Ectodermal cell (in vitro differentiated cells): ENCODE data around the gene OR1I1.

ENCODE experiments used
- H3K27ac ChIP-seq: 2 replicates; pipeline ENCODE4 v1.7.0; 2013; ENCODE audit warnings: mild to moderate bottlenecking, low read depth, low read length; ENCODE audit not compliant: insufficient read depth, poor library complexity, severe bottlenecking
- H3K27me3 ChIP-seq: 2 replicates; pipeline ENCODE4 v1.7.0; 2013; ENCODE audit warnings: mild to moderate bottlenecking, low read length; ENCODE audit not compliant: insufficient read depth, control insufficient read depth, poor library complexity, severe bottlenecking
- H3K36me3 ChIP-seq: one replicate; pipeline ENCODE4 v1.7.0; 2013; ENCODE audit warnings: low read length; ENCODE audit not compliant: control insufficient read depth, insufficient read depth
- H3K4me1 ChIP-seq: one replicate; pipeline ENCODE4 v1.7.0; 2013; ENCODE audit warnings: low read length; ENCODE audit not compliant: control insufficient read depth, insufficient read depth
- H3K4me3 ChIP-seq: 2 replicates; pipeline ENCODE4 v1.7.0; 2013; ENCODE audit warnings: low read depth, low read length, control low read depth; ENCODE audit not compliant: insufficient read depth
- H3K9me3 ChIP-seq: 2 replicates; pipeline ENCODE4 v1.7.0; 2013; ENCODE audit warnings: mild to moderate bottlenecking, low read length, moderate library complexity; ENCODE audit not compliant: control insufficient read depth
- WGBS, 2 experiments: methylation state at CpG; one replicate each; pipeline ENCODE4 v1.1.7; 2013; ENCODE audit warnings: missing lambda C conversion rate in 2 of 2; 5-methylcytosine and 5-hydroxymethylcytosine counted together

Gene OR1I1

DNA sequence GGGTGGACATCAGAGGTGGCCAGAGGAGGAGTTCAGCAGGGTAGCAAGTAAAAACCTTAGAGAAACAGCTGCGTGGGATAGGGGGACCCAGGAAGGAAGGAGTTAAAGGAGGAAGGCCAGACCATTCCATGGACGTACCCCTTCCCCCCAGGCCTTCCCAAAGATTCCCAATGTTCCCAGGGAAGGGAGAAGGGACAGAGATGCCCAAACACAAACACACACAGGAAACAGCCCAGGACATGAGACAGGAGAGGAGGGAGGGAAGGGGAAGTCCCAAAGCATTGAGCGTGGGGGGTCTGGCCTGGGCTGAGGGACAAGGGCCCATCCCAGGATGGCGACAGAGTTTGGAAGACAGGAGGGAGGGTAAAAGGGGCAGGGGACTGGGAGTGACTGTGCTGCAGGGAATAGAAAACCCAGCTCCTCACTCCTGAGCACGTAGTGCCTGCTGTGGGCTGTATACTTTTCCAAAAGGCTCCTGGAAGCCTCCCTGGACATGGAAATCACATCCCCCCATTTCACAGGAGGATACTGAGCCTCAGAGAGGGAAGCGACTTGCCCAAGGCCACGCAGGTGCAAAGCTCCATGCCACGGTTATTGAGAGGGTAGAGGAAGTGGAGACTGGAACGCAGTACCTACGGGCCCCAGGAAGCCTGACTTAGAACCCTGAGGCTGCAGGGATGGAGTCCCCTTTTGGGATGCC, 26.3 kb downstream of the OR1I1 start:
- WGBS, 2 experiments: 47 to 55% methylated on average over 9 to 10 of the region's 10 CpGs
- H3K9me3 ChIP-seq: no peaks in the 10 kb centered on the region
- H3K4me3 ChIP-seq: peak overlapping the region; percentile 89
- H3K27me3 ChIP-seq: no peaks in the 10 kb centered on the region
- no peaks in the 10 kb centered on the region for H3K4me1 ChIP-seq
- H3K36me3 ChIP-seq: peaks cover 35% of the 10 kb centered on the region
- no peak overlapping the region for H3K27ac ChIP-seq

DNA sequence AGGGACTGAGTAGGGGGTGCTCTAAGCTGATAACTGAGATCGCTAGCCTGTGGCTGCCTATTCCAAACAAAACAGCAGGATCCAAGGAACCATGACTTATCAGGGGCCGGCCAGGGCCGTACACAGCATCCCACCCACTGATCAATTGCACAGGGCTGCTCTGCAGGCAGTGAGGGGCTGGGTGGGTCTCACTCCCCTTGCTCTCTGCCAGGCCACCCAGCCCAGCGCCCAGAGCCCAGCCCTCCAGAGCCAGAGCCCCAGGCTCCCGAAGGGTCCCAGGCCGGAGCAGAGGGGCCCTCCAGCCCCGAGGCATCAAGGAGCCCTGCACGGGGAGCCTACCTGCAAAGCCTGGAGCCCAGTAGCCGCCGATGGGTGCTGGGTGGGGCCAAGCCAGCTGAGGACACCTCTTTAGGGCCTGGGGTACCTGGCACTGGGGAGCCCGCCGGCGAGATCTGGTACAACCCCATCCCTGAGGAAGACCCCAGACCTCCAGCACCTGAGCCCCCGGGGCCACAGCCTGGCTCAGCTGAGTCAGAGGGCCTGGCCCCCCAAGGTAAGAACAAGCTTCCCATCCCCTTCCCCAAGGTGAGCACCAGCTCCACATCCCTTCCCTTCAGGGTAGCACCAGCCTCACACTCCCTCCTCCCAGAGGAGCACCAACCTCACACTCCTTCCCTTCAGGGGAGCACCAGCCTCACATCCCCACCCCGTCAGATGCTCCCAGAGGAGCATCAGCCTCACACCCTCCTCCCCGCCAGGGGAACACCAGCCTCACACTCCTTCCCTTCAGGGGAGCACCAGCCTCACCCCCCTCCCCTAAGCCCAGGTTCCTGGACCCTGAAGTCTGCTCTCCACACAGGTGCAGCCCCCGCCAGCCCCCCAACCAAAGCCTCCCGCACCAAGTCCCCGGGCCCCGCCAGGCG, 27.1 kb downstream of the OR1I1 start:
- WGBS, 2 experiments: 93% methylated on average over 21 of the region's 21 CpGs
- Histone ChIP-seq H3K27me3 (no peaks in the 10 kb centered on the region), H3K9me3 (no peaks in the 10 kb centered on the region), H3K27ac (no peak overlapping the region), H3K4me3 (peak overlapping the region; percentile 89), H3K36me3 (peaks cover 42% of the 10 kb centered on the region), H3K4me1 (no peaks in the 10 kb centered on the region)

DNA sequence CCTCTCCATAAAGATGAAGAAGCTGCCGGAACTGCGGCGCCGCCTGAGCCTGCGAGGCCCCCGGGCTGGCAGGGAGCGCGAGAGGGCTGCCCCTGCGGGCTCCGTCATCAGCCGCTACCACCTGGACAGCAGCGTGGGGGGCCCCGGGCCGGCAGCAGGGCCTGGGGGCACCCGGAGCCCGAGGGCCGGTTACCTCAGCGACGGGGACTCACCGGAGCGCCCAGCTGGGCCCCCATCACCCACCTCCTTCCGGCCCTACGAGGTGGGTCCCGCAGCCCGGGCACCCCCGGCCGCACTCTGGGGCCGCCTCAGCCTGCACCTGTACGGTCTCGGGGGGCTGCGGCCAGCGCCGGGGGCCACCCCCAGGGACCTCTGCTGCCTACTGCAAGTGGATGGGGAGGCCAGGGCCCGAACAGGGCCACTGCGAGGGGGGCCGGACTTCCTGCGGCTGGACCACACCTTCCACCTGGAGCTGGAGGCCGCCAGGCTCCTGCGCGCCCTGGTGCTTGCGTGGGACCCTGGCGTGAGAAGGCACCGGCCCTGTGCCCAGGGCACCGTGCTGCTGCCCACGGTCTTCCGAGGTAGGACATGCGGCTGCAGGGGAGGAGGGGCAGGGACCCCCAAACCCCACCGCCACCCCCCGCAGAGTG, 27.9 kb downstream of the OR1I1 start:
- Histone ChIP-seq H3K9me3 (no peaks in the 10 kb centered on the region), H3K36me3 (peaks cover 45% of the 10 kb centered on the region), H3K4me1 (no peaks in the 10 kb centered on the region), H3K27ac (no peak overlapping the region), H3K27me3 (no peaks in the 10 kb centered on the region), H3K4me3 (no peak overlapping the region)
- 95 to 96% methylated on average over 49 of the region's 49 CpGs for WGBS, 2 experiments

DNA sequence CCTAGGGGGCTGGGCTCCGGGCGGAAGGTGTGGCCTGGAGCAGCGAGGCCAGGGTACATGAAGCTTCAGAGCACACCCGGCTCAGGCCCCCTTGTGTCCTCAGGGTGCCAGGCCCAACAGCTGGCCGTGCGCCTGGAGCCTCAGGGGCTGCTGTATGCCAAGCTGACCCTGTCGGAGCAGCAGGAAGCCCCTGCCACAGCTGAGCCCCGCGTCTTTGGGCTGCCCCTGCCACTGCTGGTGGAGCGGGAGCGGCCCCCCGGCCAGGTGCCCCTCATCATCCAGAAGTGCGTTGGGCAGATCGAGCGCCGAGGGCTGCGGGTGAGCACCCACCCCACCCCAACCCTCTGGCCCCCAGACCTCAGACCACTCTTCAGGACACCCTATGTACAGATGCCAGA, 28.4 kb downstream of the OR1I1 start:
- H3K27me3 ChIP-seq: no peaks in the 10 kb centered on the region
- 90 to 96% methylated on average over 17 of the region's 17 CpGs for WGBS, 2 experiments
- no peaks in the 10 kb centered on the region for H3K9me3 ChIP-seq
- H3K36me3 ChIP-seq: peaks cover 48% of the 10 kb centered on the region
- no peak overlapping the region for H3K4me3 ChIP-seq
- H3K4me1 ChIP-seq: no peaks in the 10 kb centered on the region
- H3K27ac ChIP-seq: no peak overlapping the region

DNA sequence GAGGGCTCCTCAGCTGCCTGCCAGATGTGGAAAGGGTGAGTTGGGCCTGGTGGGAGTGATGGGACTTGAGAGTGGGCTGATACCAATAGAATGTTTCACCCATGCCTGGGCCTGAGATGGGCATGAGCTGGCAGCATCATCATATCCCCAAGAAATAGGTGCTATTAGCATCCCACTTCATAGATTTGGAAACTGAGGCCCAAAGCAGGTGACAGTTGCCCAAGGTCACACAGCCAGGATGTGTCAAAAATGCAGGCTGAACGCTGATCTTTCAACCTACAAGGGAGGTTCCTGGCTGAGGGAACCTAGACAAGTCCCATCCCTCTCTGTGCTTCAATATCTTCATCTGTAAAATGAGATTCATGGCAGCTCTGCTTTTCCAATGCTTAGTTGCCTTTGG, 29.7 kb downstream of the OR1I1 start:
- Histone ChIP-seq H3K4me3 (no peak overlapping the region), H3K27ac (no peak overlapping the region), H3K9me3 (no peaks in the 10 kb centered on the region), H3K4me1 (no peaks in the 10 kb centered on the region), H3K27me3 (no peaks in the 10 kb centered on the region), H3K36me3 (peaks cover 48% of the 10 kb centered on the region)
- 93 to 95% methylated on average over 1 of the region's 1 CpG for WGBS, 2 experiments

DNA sequence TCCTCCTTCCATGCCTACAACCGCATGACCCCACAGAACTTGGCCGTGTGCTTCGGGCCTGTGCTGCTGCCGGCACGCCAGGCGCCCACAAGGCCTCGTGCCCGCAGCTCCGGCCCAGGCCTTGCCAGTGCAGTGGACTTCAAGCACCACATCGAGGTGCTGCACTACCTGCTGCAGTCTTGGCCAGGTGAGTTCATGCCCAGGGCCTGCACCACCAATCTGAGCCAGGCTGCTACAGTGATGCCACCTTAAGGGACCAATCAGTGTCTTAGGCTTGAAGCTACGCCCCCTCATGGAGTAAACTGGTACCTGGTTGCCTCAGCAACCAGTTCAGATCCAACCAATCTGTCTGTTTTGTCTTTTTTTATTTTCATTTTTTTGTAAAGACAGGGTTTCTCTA, 30.4 kb downstream of the OR1I1 start:
- no peaks in the 10 kb centered on the region for H3K4me1 ChIP-seq
- no peak overlapping the region for H3K4me3 ChIP-seq
- WGBS, 2 experiments: 95% methylated on average over 11 of the region's 11 CpGs
- H3K27ac ChIP-seq: no peak overlapping the region
- no peaks in the 10 kb centered on the region for H3K9me3 ChIP-seq
- no peaks in the 10 kb centered on the region for H3K27me3 ChIP-seq
- H3K36me3 ChIP-seq: peaks cover 48% of the 10 kb centered on the region

DNA sequence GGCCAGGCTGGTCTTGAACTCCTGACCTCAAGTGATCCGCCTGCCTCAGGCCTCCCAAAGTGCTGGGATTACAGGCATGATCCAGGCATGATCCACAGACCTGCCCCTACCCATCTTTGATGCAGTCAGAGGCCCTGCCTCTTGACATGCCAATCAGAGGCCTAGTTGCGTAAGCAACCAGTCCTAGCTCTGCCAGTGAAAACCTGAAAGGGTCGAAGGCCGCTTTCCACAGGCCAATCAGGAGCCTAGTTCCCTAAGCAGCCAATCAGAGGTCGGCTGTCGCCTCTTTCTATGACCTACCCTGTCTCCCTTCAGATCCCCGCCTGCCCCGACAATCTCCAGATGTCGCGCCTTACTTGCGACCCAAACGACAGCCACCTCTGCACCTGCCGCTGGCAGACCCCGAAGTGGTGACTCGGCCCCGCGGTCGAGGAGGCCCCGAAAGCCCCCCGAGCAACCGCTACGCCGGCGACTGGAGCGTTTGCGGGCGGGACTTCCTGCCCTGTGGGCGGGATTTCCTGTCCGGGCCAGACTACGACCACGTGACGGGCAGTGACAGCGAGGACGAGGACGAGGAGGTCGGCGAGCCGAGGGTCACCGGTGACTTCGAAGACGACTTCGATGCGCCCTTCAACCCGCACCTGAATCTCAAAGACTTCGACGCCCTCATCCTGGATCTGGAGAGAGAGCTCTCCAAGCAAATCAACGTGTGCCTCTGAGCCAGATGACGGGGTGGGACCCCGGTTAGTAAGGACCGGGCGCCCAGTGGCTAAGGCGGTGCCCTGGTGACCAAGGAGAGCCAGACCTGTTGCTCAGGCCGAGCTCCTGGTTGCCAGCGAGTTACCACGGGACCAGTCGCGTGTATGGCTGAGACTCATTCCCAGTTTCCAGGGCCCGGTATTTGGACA, 31.5 kb downstream of the OR1I1 start:
- Histone ChIP-seq H3K9me3 (no peaks in the 10 kb centered on the region), H3K27me3 (no peaks in the 10 kb centered on the region), H3K36me3 (peaks cover 55% of the 10 kb centered on the region), H3K27ac (no peak overlapping the region), H3K4me1 (no peaks in the 10 kb centered on the region), H3K4me3 (no peak overlapping the region)
- WGBS, 2 experiments: 95% methylated on average over 58 of the region's 58 CpGs

DNA sequence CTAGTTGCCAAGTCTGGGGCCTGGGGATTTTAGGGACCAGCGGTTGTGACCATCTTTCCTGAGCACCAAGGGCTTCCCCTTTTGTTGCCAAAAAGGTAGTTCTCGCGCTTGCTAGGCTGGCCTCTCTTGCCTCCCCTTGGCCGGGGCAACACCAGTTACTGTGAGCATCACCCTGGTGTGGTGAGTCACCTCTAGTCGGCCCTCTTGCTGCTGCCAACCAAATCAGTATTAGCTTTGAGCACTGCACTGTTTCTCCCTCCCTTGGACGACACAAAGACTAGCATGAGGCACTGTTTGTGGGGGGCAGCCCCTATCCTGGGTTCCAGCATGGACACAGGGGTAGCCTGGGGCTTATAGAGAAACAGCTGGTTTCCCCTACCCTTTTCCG, 32.1 kb downstream of the OR1I1 start:
- Histone ChIP-seq H3K4me3 (no peak overlapping the region), H3K36me3 (peaks cover 62% of the 10 kb centered on the region), H3K4me1 (no peaks in the 10 kb centered on the region), H3K27me3 (no peaks in the 10 kb centered on the region), H3K9me3 (no peaks in the 10 kb centered on the region), H3K27ac (no peak overlapping the region)
- 94 to 95% methylated on average over 7 of the region's 7 CpGs for WGBS, 2 experiments

DNA sequence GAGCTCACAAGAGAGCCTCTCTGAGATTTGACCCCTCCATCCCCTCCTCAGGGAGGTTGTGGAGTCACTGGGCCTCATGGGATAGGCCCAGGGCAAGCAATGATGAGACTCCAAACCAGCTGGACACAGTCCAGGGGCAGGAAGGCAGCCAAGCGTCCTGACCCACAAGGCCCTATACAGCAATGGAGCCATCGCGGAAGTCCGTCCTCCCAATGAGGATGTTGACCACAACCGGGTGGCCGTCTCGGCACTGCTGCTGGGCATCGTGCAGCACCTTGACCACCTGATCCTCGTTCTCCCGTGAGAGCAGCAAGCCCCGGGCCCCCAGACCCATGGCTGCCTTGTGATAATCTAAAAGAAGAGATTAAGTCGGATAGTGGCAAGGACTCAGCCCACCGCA, 33.1 kb downstream of the OR1I1 start:
- H3K27me3 ChIP-seq: no peaks in the 10 kb centered on the region
- WGBS, 2 experiments: 94 to 96% methylated on average over 13 of the region's 13 CpGs
- H3K4me3 ChIP-seq: no peak overlapping the region
- peaks cover 61% of the 10 kb centered on the region for H3K36me3 ChIP-seq
- no peaks in the 10 kb centered on the region for H3K9me3 ChIP-seq
- no peaks in the 10 kb centered on the region for H3K4me1 ChIP-seq
- no peak overlapping the region for H3K27ac ChIP-seq
